GM19463 (cell line): ENCODE data around the gene HMX1.

ENCODE experiments used
- ATAC-seq: cut with Tn5 transposase; IDR thresholded peaks from one replicate; pipeline ENCODE4 v1.9.1; 2021; ENCODE audit warnings: mild to moderate bottlenecking, moderate library complexity; ENCODE audit not compliant: unreplicated experiment

The HMX1 gene

DNA sequence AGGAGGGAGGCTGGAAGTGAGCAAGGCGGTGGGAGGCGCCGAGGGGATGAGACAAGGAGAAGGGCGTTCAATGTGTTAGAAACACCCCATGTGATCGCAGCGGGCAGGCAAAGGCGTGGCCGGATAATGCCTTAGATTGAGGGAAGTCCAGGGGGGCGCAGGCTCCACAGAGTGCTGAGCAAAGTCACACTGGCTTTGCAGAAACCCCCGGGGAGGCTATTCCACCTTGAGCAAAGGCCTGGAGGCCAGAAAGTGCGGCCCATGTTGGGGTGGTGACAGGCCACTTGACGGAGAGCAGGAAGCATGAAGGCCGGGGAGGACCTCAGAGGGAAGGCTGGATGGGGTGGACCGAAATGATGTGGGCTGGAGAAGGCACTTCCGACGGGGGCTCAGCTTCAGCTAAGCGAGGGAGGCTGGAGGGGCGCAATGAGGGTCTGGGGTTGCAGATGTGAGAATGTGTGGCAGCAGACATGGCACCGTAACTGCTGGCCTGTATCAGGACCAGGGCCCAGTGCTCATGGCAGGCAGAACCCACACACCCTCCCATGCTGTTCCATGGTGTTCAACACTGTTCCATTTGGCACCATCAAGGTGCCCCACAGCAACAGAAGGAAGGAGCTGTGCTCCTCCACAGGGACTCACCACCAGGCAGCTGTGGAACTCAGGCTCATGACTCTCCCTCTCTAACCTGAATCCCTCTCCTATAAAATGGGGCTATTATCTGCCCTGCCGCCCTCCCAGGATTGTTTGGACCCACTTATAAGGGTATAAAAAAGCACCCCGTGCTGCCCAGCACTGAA is 50.3 kb downstream of the HMX1 start:
- ATAC-seq, result no peak

DNA sequence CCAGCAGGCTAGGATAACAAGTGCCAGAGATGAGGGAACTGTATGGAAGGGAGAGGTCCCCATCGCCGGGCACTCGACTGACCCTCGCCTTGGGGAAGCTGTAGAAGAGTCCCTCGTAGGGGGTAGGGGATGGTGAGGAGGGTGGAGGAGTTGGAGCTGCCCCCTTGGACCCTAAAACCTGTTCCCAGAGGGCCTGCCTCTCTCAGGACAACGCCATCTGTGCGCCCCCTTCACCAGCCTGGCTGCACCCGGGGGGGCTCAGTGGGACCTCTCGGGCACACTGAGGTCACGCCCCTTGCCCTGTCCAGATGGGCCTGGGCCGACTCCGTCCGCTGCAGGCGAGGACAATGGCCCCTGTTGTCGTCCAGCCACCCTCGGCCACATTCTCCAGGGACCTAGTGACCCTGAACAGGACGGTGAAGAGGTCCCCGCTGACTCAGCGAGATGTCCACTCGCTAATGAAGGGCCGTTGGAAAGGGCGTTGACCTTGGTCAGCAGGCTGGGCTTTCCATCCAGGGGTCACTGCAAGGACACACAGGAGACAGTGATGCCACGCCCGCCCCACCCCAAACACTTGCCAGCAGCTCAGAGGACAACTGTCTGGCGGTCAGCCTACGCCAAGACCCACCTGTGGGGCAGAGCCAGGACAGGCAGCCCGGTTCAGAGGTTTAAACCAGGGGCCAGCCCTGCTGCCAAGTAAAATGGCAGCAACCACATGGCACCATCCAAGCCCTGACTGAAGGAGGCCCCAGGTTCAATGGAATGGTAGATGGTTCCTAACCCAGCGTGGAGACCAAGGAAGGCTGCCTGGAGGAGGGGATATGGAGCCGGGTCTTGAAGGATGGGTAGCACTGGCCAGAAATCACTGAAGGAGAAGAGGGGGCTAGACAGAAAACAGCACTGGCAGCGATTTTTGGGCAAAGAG is 51.2 kb downstream of the HMX1 start:
- no peak for ATAC-seq

DNA sequence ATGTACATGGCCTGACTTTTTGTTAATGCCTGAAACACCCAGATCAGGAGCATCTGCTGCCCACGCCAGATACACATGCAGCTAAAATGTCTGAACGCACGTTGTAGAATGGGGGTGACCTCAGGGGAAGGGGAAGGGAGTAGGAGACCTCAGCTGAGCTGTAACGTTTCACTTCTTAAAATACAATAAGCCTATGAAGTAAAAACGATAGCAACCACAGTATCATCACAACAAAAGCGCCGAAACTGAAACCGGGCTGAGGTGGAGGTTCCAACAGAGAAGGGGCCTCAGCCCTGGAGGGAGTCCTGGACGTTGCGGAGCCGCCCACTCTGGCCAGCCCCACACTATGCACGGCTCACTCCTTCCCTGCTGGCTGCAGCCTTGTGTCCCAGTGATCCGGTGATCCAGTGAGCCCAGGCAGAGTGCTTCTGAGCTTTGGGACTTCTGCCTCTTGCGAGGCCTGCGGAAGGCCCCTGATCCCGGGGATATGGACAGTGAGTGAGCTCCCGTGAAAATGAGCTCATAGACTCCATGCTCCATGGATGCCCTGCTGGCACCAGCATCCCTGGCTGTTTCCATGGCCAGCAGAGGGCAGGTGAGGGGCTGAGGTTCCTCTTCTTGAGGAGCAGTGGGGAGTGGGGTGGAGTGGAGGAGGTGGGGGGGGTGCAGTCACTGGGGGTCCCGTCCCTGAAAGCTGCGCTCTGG is 52.0 kb downstream of the HMX1 start:
- ATAC-seq, result no peak

DNA sequence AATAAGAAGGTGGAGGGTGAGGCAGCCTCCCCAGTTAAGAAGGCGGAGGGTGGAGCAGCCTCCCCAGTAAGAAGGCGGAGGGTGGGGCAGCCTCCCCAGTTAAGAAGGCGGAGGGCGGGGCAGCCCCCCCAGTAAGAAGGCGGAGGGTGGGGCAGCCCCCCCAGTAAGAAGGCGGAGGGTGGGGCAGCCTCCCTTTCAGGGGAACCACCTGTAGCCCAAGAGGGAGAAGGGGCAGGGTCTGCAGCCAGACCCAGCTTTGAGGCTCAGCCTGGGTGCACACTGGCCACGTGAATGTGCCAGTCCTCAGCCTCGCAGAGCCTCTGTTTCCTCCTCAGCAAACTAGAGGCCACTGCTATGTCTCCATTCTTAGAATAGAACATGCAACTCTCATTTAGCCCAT is 52.6 kb downstream of the HMX1 start:
- ATAC-seq, result no peak

DNA sequence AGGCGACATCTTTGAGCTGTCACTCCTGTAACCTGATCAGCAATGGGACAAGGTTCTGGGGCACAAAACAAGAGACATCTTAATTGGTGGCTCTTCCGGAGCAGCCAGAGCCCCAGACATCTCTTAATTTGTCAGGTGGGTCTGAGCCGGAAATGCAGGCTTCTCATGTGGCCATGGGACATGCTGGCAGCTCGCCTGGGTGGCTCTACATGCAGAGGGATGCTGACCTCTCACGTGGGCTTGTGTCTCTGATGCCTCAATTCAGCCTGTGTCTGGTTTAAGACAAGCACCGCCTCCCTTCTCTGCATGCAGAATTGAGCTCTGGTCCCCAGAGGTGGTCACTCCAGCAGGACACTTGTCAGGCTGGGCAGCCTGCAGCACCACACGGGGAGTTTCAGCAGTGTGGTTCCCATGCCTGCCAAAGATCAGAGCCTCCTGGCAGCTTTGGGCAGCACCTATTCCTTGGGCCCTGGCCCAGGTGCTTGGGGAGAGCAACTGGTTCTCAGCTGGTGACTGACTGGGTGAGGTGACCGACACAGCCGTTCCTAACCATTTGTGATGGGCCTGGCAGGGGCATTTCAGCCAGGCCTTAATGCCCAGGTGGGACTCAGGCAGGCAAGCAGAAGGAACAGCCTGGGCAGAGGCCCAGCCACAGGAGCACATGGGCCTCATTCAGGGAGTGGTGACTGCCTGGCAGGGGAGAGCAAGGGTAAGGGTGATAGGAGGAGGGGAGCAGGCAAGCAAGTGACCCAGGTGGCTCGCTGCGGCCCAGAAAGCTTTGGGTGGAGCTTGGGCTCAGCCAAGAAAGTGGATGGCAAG is 53.4 kb downstream of the HMX1 start:
- ATAC-seq, result no peak

DNA sequence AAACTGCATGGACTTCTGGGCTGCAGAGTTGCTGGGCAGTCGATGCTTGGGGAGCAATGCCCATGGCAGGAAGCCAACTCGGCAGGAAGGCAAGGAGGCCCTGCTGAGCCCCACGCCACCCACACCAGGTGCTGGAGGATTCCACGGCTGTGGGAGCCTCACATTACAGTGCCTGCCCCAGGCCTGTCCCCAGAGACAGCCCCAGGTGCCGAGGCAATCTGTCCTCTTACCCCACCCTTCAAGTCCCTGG is 53.9 kb downstream of the HMX1 start:
- ATAC-seq, result no peak

DNA sequence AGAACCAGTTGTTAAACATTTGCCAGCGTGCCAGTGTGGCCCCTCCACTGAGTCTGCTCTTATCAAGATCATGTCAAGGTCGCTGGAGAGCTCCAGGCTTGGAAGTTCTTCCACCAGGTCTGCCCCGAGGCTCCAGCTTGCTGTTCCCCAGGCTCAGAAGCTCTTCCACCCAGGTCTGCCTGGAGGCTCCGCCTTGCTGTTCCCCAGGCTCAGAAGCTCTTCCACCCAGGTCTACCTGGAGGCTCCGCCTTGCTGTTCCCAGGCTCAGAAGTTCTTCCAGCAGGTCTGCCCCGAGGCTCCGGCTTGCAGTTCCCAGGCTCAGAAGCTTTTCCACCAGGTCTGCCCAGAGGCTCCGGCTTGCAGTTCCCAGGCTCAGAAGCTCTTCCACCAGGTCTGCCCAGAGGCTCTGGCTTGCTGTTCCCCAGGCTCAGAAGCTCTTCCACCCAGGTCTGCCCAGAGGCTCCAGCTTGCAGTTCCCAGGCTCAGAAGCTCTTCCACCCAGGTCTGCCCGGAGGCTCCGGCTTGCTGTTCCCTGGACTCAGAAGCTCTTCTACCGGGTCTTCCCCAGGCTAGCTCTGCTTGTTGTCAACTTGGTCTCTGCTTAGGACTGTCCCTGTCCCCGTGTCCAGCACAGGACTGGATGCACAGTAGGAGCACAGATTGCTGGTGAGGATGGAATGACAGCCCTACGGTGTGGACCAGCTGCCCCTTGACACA is 54.4 kb downstream of the HMX1 start:
- ATAC-seq, result no peak
